GM18517 (cell line): ENCODE results near the gene PLEKHA1.

Source experiments
- ATAC-seq: cut with Tn5 transposase; IDR thresholded peaks from one replicate; pipeline ENCODE4 v1.9.1; 2021; ENCODE audit warnings: mild to moderate bottlenecking, moderate library complexity; ENCODE audit not compliant: unreplicated experiment

PLEKHA1 gene

GRCh38 chr10:122475591-122476332, 101.3 kb downstream of the PLEKHA1 start:
- no peak for ATAC-seq

- ATAC-seq, result no peak
These were observed 101.8 kb downstream of the PLEKHA1 start for GRCh38 chr10:122476333-122476695.

- ATAC-seq, result no peak
These were observed 102.9 kb downstream of the PLEKHA1 start for GRCh38 chr10:122477436-122477835.

GRCh38 chr10:122478971-122479370, 104.5 kb downstream of the PLEKHA1 start:
- ATAC-seq, result no peak

- no peak for ATAC-seq
These were observed 105.8 kb downstream of the PLEKHA1 start for GRCh38 chr10:122480146-122480833.

DNA sequence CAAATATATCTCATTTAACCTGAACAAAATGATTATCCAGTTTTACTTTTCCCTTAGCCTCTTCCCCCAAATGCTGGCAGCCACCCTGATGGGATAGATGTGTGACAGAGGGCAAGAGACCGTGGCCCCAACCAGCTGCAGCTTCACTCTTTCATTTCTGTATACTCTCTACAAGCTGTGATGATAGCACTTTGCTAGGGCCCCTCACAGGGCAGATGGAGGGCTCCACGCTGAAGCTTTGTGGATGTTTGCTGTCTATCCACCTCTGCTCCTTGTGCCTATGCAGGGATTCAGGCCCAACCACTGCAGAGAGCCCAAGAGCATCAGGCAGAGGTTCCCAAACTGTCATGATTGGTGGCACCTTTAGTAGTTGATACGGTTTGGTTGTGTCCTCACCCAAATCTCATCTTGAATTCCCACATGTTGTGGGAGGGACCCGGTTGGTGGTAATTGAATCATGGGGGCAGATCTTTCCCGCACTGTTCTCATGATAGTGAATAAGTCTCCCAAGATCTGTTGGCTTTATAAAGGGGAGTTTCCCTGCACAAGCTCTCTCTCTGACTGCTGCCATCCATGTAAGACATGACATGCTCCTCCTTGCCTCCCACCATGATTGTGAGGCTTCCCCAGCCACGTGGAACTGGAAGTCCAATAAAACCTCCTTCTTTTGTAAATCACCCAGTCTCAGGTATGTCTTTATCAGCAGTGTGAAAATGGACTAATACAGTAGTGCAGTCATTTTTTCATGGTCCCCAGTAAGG, 107.0 kb downstream of the PLEKHA1 start:
- ATAC-seq, result no peak
